ENCODE results near the gene RAB10.
"Not testable (repeated sequence)": the region's sequence is repeated elsewhere in the genome, so short reads cannot be mapped to it uniquely, and the experiment has no call there.

RAB10 gene

DNA sequence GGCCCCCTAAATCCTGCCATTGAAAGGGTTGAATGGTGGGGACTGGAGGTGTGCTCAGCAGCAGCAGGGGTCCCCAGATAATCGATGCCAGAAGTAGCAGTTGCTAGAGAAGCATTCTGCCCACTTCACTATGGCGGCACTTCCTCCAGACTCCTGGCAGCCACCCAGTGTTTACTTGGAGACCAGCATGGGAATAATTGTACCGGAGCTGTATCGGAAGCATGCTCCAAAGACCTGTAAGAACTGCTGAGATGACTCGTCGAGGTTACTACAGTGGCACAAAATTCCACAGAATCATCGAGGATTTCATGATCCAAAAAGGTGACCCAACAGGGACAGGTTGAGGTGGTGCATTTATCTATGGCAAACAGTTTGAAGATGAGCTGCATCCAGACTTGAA is 128.0 kb downstream of the RAB10 start:
- no peak for DNase-seq (ENCODE audit: low spot score)

DNA sequence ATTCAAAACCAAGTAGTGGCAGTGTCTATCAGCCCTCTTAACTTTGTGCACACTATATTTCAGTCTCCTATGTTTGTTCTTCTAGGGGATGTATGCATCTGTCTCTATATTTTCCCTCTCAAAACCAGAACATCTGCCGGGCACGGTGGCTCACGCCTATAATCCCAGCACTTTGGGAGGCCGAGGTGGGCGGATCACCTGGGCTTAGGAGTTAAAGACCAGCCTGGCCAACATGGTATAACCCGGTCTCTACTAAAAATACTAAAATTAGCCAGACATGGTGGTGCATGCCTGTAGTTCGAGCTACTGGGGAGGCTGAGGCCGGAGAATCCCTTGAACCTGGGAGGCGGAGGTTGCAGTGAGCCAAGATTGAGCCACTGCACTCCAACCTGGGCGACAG is 129.1 kb downstream of the RAB10 start:
- no peak for DNase-seq (ENCODE audit: low spot score)

DNA sequence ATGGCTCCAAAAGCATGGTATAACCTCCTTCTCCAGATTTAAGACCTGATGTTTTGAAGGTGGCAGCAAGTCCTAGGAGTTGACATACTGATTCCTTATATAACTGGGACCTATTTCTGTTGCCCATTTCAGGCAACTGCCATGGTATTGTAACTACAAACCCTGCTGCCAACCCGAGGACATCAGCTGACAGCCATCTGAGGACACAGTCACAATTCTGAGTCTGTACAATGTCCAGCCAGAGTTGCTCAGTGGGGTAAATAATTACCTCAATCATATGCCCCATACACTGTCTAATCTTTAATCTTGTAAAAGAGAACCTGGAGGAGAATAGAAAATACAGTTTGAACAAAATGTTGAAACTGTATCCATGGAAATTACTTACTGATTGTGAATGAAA is 130.3 kb downstream of the RAB10 start:
- DNase-seq (ENCODE audit: low spot score) = no peak

DNA sequence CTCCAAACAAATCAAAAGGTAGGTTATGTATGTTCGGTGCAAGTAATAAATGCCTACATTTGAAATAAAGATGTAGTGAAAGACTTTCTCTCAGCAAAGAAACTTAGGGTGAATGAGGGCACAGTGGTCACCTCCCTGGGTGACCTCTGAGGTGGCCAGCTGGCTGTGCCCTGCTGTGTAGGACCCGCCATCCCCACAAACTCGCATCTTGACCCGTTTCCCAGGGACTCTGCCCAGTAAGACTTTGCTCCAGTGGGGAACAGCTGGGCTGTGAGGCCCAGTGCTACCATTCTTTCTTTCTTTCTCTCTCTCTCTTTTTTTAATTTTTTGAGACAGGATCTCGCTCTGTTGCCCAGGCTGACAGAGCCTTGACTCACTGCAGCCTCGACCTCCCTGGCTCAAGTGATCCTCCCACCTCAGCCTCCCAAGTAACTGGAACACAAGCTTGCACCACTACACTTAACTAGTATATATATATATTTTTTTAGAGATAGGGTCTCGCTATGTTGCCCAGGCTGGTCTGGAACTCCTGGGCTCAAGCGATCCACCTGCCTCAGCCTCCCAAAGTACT is 130.8 kb downstream of the RAB10 start:
- no peak for DNase-seq (ENCODE audit: low spot score)

DNA sequence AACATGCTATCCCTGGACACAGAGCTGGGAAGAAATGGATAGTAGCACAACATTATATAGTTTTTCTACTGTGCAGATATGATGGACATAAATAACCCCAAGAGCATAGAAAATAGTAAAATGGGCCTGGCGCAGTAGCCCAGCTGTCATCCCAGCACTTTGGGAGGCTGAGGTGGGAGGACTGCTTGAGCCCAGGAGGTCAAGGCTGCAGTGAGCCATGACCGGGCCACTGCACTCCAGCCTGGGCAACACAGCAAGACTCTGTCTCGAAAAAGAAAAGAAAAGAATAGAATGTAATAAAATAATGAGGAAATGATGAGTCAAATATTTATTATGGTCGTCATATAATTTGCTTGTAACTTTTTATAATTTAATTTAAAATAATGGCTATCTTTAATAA is 131.5 kb downstream of the RAB10 start:
- DNase-seq (ENCODE audit: low spot score) = no peak

DNA sequence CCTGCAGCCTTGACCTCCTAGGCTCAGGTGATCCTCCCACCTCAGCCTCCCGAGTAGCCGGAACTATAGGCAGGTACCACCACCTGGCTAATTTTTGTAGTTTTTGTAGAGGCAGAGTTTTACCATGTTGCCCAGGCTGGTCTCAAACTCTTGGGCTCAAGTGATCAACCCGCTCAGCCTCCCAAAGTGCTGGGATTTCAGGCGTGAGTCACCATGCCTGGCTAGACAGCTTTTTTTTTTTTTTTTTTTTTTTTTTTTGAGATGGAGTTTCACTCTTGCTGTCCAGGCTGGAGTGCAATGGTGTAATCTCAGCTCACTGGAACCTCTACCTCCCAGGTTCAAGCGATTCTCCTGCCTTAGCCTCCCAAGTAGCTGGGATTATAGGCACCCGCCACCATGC is 132.7 kb downstream of the RAB10 start:
- DNase-seq (ENCODE audit: low spot score) = not testable (repeated sequence)

DNA sequence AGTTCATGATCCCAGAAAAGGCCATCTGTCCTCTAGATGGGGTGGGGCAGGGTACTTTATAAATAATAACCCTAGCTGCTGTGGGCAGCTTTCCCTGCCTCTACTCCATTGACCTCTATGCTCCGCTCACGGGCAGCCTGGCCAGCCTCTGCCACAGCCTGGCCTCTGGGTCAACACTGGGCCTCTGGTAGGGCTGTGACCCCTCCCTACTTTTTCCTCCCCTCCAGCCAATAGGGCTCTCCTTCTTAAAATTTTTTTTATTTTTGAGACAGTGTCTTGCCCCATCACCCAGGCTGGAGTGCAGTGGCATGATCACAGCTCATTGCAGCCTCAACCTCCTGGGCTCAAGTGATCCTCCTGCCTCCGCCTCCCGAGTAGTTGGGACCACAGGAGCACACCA is 134.9 kb downstream of the RAB10 start:
- DNase-seq (ENCODE audit: low spot score) = no peak

DNA sequence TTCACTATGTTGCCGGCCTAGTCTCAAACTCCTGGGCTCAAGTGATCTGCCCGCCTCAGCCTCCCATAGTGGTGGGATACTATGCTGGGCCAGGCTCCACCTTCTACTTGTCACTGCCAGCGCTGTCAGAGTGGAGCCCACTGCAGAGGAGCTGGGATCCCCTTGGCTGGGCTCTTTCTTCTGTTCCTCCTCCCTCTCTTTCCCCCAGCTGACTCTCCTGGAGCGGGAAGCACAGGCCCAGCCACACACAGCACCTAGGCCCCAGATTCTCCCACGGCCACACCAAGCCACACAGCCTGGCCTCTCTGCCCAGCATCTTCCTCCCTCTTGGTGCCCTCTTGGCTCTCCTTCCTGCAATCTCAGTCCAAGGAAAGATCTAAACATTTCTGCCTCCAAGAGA is 135.3 kb downstream of the RAB10 start:
- no peak for DNase-seq (ENCODE audit: low spot score)

DNA sequence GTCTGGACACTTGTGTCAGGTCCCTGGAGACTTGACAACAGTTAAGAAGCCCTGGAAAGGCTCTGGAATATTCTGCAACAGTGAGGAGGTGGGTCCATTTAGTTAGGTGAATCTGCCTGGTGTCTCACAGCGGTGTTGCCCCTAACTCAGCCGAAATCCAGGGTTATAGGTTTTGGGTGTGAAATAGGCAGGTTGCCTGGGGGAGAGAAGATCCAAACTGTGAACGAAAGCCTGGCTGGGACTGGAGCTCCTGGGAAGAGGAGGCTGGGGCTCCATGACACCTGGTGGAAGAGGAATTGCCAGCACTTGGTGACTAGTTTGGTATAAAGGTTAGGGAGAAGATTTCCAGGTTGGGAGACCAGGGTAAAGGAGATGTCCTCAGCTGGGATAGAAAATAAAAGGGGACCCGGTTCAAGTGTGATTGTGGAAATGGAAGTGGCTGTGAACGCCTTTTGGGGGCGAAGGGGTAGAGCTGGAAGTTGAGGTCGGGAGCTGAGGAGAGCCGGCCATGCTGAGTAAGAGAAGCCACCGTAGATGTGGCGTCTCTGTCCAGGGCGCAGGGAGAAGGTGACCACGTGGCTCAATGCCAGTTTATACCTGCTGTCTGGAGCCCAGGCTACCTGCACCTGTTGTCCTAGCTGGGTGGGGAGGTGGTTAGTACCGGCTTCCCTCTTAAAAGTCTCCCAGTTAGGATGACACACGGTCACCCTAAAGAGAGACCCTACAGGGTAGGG is 136.0 kb downstream of the RAB10 start:
- DNase-seq (ENCODE audit: low spot score) = no peak

DNA sequence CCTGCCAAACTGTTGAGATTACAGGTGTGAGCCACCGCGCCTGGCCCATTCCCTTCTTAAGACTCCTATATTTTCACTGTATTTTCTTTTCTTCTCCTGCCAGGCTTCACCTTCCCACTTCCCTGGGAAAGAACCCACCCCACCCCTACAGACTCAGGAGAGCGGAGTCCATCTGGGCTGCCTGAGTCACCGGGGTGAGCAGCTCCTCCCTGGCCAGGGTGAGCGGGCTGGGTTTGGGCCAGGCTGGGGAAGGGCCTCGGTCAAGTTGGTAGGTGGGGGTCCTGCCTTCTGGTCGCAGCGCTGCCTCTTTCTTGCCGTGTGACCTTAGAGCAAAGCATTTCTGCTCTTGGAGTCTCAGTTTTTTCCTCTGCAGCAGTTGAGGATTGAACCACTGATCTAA is 136.9 kb downstream of the RAB10 start:
- DNase-seq (ENCODE audit: low spot score) = no peak

DNA sequence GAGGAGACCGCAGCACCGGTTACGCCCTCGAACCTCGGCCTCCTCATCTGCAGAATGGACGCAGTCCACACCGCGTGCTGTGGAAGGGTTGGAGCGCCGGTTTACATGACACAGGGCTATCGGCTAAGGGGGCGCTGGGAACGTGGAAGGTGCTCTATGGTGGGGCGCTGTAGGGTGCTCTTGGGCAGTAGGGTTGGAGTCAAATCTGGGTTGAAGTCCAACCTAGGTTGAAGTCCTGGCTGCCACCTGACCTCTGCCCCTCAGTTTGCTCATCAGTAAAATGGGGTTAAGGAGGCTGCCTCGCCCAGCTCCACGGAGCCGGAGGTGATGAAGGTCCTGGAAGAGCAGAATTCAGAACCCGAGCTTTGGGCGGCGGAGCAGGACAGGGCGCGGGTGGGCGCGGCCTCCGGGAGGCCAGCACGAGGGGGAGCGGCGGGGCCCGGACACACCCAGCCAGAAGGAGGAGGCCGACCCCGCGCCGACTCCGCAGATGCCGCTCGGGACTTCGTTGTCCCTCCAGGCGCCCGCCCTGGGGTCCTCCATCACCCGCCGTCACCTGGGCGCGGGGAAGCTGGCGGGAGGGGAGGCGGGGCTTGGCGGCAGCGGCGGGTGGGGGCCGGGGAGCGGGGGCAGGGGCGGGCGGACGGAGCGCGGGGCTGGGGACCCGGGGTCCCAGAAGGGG is 138.4 kb downstream of the RAB10 start:
- DNase-seq (ENCODE audit: low spot score) = no peak

DNA sequence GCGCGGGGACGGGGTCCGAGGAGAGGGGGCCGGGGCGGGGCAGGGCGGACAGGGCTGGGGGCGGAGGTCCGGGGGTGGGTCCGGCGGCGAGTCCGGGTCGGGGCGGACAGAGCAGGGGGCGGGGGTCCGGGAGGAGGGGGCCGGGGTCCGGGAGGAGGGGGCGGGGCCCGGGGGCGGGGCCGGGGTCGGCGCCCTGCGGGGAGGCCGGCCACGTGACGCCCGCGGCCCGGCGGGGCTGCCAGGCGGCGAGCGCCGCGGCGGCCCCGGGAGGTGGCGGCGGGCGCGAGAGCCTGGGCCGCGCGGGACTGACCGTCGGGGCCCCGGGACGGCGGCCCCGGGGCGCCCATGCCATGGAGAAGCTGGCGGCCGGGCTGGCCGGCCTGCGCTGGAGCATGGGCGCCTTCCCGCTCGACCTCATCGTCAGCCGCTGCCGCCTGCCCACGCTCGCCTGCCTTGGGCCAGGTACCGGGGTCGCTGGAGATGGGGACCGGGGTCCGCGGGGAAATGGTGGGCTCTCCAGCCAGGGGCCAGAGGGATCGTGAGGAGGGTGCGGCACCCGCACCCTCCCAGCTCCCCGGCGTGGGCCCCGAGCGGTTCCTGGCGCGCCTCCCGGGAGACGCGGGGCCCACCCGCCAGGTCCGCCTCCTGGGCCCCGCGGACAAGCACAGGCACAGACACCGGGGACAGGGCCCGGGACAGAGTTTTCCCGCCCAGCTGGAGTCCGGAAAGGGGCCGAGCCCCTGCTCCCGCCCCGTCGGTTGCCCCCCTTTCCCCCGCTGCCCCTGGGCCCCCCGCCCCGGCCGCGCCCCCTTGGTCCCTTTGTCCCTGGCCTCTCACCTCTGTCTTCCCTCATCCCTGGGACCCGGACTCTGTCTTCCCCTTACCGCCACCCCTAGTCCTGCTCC is 139.2 kb downstream of the RAB10 start, which contains the start of gene GAREM2:
Gene GAREM2 (plus strand): TSS at position 218 of the 905 bp plus-strand sequence. CDS start 133 bp downstream, at position 351.
- DNase-seq (ENCODE audit: low spot score) = no peak

DNA sequence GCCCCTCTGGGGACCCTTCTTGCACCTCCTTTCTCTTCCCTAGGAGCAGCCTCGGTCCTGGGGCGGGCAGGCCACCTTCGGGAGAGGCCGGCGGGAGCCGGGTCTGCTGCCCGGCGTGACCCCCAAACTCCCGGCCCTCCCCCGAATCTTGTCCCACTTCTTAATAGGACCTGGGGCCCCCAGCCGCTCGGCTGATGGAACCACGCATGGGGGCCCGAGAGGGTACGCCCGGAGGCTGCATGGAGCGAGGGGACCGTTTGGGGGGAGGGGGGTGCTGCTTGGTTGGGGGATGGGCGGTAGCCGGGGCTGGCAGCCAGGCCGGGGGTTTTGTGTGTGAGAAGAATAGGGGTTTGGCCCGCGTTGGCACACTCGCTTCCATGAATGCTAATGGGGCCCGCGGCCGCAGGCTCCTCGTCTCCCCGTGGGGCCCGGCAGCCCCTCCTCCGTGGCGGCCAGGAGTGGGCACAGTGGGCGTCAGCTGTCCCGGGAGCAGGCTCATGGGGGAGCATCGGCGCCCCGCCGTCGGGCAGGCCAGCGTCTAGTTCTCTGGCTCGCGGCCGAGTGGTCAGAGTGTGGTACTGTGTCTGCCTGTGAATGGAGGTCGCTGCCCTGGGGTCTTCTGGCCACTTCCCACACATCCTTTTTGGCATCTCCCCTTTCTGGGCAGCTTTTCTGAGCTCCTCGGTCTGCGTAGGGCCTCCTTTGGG is 140.0 kb downstream of the RAB10 start:
- DNase-seq (ENCODE audit: low spot score) = no peak

DNA sequence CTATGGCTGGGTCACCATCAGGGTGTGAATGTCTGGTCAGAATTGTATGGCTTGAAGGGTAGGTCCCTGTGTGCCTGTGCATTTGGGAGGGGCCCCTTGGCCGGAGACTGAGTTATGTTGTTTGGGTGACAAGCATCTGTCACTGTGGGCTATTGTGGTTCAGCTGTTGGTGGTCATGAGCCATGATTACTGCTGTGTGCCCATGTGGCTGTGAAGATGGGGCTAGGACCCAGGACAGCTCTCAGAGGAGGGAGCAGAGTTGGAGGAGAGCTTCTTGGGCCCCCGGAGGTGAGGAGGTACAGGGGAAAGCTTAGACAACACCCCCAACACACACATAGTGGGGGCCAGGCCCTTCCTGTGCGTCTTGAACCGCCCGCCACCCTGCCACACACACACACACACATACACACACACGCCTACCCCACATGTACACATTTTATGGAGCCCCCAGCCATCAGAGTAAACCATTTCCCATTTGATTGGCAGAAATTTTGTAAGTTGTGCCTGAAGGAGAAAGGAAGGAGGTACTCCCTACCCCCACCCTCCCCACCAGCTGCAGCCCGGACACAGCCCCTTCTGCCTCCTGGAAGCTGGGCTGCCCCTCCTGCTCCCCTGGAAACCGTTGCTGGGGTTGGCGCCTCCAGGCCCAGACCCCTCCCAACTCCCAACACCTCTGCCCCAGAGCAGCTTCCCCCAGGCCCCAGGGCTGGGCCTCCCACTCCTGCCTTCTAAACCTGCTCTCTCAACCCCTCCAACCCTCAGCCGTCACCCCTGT is 141.0 kb downstream of the RAB10 start:
- DNase-seq (ENCODE audit: low spot score) = no peak

DNA sequence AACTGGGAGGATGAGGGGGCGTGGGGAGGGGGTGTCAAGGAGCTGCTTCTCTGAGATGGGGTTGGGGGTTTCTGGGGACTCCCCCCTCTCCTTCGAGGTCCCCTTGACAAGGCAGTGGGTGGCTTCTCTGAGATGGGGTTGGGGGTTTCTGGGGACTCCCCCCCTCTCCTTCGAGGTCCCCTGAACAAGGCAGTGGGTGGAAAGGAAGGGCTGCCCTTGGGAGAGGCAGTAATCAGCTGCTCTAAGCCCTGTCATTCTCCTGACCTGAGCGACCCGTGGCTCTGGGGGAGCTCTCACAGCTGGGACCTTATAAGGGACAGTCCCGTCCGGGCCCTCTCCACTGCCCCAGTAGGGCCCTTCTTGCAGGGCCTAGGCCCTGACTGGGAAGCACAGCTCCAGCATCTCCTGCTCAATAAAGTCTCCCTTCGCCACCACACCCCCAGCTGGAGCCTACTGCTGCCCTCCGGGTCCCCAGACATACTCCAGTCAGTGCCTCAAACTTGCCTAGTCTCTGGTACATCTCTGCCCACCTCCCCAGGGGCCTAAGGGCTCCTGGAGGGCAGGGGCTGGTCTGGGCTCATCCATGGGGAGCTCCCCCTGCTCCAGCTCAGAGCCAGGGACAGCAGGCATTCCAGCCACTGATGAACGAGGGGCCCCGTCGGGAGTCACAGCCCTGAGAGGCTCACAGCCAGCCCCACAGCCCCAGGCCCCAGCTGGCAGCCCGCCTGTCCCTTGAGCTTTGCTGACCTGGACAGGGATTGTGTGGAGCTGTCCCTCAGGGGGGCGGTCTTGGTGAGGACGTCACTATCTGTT is 141.8 kb downstream of the RAB10 start:
- DNase-seq (ENCODE audit: low spot score) = no peak

DNA sequence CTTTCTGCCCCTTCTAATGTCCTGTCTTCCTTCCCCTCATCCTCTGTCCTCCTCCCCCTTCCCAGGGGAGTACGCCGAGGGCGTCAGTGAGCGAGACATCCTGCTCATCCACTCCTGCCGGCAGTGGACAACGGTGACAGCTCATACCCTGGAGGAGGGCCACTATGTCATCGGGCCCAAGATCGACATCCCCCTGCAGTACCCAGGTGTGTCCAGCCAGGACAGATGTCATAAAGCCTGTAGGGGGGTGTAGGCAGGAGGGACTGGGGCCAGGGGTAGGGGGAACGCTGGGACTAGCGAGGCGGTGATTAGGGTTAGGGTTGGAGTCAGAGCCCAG is 142.4 kb downstream of the RAB10 start:
- no peak for DNase-seq (ENCODE audit: low spot score)

DNA sequence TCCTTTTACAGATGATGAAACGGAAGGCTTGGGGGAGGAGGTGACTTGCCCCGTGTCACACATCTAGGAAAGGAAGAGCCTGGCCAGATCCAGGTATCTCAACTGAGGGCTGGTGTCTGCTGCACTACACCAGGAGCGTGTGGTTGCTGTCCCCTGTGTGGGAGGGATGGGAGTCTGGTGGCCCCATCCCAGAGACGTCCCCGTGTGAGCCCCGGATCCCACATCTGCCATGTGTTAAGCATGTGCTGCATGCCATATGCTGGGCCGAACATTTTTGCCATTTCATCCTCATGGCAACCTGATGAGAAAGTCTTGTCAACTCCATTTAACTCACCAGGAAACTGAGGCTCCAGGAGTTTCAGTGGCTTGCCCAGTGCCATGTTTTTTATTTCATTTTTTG is 143.2 kb downstream of the RAB10 start:
- DNase-seq (ENCODE audit: low spot score) = no peak

DNA sequence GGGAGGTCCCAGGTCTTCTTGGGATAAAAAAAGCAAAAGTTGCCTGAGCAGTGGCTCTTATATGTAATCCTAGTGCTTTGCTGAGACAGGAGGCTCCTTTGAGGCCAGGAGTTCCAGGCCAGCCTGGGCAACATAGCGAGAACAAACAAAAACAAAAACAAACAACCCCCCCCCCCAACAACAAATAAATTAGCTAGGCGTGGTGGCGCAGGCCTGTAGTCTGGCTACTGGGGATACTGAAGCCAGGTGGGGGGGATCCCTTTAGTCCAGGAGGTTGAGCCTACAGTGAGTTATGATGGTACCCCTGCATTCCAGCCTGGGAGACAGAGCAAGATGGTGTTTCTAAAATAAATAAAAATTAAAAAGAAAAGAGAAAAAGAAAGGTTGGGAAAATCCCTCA is 144.4 kb downstream of the RAB10 start:
- no peak for DNase-seq (ENCODE audit: low spot score)

DNA sequence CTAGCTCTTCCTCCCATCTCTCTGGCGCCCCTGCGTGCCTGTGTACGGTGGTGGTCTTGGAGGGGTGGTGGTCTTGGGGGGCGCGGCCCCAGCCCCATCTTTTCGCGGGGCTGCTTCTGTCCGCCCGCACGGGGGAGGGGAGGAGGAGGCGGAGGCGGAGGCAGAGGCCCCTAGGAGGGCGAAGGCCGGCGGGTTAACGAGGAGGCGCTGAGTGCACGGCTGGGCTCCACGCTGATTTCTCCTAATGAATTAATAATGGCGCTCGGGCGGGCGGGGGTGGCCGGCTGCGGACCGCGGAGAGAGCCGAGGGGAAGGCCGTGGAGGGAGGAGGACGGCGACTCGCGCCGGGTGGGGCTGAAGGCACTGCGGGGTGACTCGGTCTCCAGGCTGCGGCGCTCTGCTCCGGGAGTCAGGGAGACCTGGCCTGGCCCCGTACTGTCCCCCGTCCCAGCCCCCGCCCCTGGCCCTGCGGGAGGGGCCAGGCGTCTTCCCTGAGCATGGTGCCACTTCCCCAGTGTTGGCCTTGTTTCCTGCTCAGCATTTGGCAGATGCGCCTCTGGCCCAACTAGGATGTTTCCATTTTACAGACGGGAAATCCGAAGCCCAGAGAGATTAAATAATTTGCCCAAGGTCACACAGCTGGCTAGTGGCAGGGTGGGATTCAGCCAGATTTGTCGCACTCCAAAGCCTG is 145.0 kb downstream of the RAB10 start:
- DNase-seq (ENCODE audit: low spot score) = no peak

All from CD4-positive, alpha-beta T cell treated with Interleukin-6 at 100 ng/mL for 8 hours (primary cell).